Mesenchymal stem cell (in vitro differentiated cells and primary cell): ENCODE data around the gene METTL8.

ENCODE experiments used
- DNase-seq: peaks from one replicate; pipeline ENCODE4 v3.0.0-alpha.2; 2013
- H2AFZ ChIP-seq: one replicate; pipeline ENCODE4 v1.6.1; 2013; ENCODE audit warnings: low read depth, mild to moderate bottlenecking, control low read depth, inconsistent platforms, low read length, moderate library complexity
- H2AK5ac ChIP-seq: 2 replicates; pipeline ENCODE4 v1.6.1; 2013; ENCODE audit warnings: low read length, moderate library complexity, mild to moderate bottlenecking, inconsistent platforms; ENCODE audit not compliant: severe bottlenecking
- H2BK120ac ChIP-seq: one replicate; pipeline ENCODE4 v1.6.1; 2013; ENCODE audit warnings: low read depth, mild to moderate bottlenecking, inconsistent platforms, low read length, moderate library complexity
- H2BK12ac ChIP-seq, 2 experiments: one replicate each; pipeline ENCODE4 v1.6.1; 2013; ENCODE audit warnings: inconsistent platforms in 2 of 2, low read length in 2 of 2, mild to moderate bottlenecking in 2 of 2, moderate library complexity in 2 of 2, control low read depth in 1 of 2
- H2BK15ac ChIP-seq: one replicate; pipeline ENCODE4 v1.6.1; 2013; ENCODE audit warnings: mild to moderate bottlenecking, low read depth, inconsistent platforms; ENCODE audit not compliant: poor library complexity, severe bottlenecking
- H2BK5ac ChIP-seq: 2 replicates; pipeline ENCODE4 v1.6.1; 2013; ENCODE audit warnings: low read depth, mild to moderate bottlenecking, low read length, control low read depth, inconsistent platforms; ENCODE audit not compliant: poor library complexity, severe bottlenecking
- H3K14ac ChIP-seq, 2 experiments: one replicate each; pipeline ENCODE4 v1.6.1; 2013; ENCODE audit warnings: inconsistent platforms in 2 of 2, low read length in 2 of 2, control low read depth in 1 of 2, mild to moderate bottlenecking in 1 of 2, moderate library complexity in 1 of 2
- H3K18ac ChIP-seq, 2 experiments: one replicate each; pipeline ENCODE4 v1.6.1; 2013; ENCODE audit warnings: inconsistent platforms in 2 of 2, low read length in 2 of 2, control low read depth in 1 of 2, low read depth in 1 of 2, mild to moderate bottlenecking in 1 of 2
- H3K23ac ChIP-seq, 2 experiments: one replicate each; pipeline ENCODE4 v1.6.1; 2013; ENCODE audit warnings: inconsistent platforms in 2 of 2, low read length in 2 of 2, mild to moderate bottlenecking in 2 of 2, moderate library complexity in 2 of 2, control low read depth in 1 of 2
- H3K27ac ChIP-seq: 2 replicates; pipeline ENCODE4 v1.5.1; 2013; ENCODE audit warnings: mild to moderate bottlenecking, moderate library complexity, low read length, control low read depth, inconsistent platforms; ENCODE audit not compliant: poor library complexity, severe bottlenecking
- H3K27me3 ChIP-seq, 2 experiments: 2 replicates each; pipeline versions ENCODE4 v1.6.1 to v1.7.0; 2013; ENCODE audit warnings: low read length in 2 of 2, mild to moderate bottlenecking in 2 of 2, moderate library complexity in 2 of 2, control low read depth in 1 of 2, inconsistent platforms in 1 of 2; ENCODE audit not compliant: control insufficient read depth in 1 of 2, insufficient read depth in 1 of 2
- H3K36me3 ChIP-seq, 2 experiments: 2 replicates each; pipeline versions ENCODE4 v1.6.1 to v1.7.0; 2013; ENCODE audit warnings: low read length in 2 of 2, control low read depth in 1 of 2, inconsistent platforms in 1 of 2, low read depth in 1 of 2, mild to moderate bottlenecking in 1 of 2; ENCODE audit not compliant: insufficient read depth in 2 of 2, control insufficient read depth in 1 of 2
- H3K4ac ChIP-seq, 2 experiments: one replicate each; pipeline ENCODE4 v1.6.1; 2013; ENCODE audit warnings: inconsistent platforms in 2 of 2, low read length in 2 of 2, mild to moderate bottlenecking in 2 of 2, moderate library complexity in 2 of 2, control low read depth in 1 of 2, low read depth in 1 of 2
- H3K4me1 ChIP-seq: 2 replicates; pipeline ENCODE4 v1.6.1; 2013; ENCODE audit warnings: low read depth, low read length, control low read depth; ENCODE audit not compliant: control insufficient read depth, insufficient read depth
- H3K4me2 ChIP-seq: 2 replicates; pipeline ENCODE4 v1.6.1; 2013; ENCODE audit warnings: low read length, mild to moderate bottlenecking, inconsistent platforms; ENCODE audit not compliant: poor library complexity, severe bottlenecking
- H3K4me3 ChIP-seq, 2 experiments: 2 replicates each; pipeline versions ENCODE4 v1.5.1 to v1.7.0; 2013; ENCODE audit warnings: low read length in 2 of 2, mild to moderate bottlenecking in 2 of 2, control low read depth in 1 of 2, low read depth in 1 of 2; ENCODE audit not compliant: insufficient read depth in 1 of 2
- H3K79me1 ChIP-seq: replicated peaks from 2 replicates; pipeline ENCODE4 v1.6.1; 2013; ENCODE audit warnings: mild to moderate bottlenecking, control low read depth, low read length, inconsistent platforms; ENCODE audit not compliant: poor library complexity, severe bottlenecking
- H3K9ac ChIP-seq: 2 replicates; pipeline ENCODE4 v1.7.0; 2013; ENCODE audit warnings: mild to moderate bottlenecking, low read length, moderate library complexity
- H3K9me3 ChIP-seq: 2 replicates; pipeline ENCODE4 v1.7.0; 2013; ENCODE audit warnings: mild to moderate bottlenecking, low read length; ENCODE audit not compliant: control insufficient read depth
- H4K8ac ChIP-seq: one replicate; pipeline ENCODE4 v1.6.1; 2013; ENCODE audit warnings: inconsistent platforms, mild to moderate bottlenecking, low read length, moderate library complexity
- H4K91ac ChIP-seq: one replicate; pipeline ENCODE4 v1.6.1; 2013; ENCODE audit warnings: mild to moderate bottlenecking, low read length, inconsistent platforms
- WGBS: methylation state at CpG from one replicate; pipeline ENCODE4 v1.1.7; 2013; ENCODE audit warnings: mixed read lengths; 5-methylcytosine and 5-hydroxymethylcytosine counted together

METTL8 gene

DNA sequence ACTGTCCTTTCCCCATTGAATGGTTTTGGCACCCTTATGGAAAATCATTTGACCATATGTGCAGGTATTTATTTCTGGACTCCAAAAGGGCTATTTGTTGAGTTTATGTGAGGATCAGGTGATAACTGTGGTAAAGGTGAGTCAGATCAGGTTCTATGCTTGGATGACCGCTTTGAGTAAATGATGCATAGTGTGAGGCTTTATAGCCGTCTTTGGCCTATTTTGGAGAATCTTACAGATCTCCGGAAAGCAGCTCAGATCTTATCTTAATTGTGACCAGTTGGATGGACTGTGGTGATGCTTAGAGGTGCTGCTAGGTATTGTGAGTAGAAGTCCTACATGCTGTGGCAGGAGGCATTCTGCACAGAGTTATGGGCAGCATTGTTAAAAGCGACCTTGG is 126.2 kb downstream of the METTL8 start:
- Histone ChIP-seq H2BK12ac (no peak overlapping the region), H3K14ac (no peak overlapping the region), H2BK120ac (no peak overlapping the region), H3K23ac (no peak overlapping the region), H4K8ac (no peak overlapping the region), H3K9ac (no peak overlapping the region), H2AFZ (no peak overlapping the region), H2BK5ac (no peak overlapping the region), H3K4me1 (peaks cover 1% of the 10 kb centered on the region), H3K4me3 (no peak overlapping the region), H3K27me3 (no peaks in the 10 kb centered on the region), H4K91ac (no peak overlapping the region), H3K27ac (no peak overlapping the region), H3K4me2 (no peak overlapping the region), H3K18ac (no peak overlapping the region), H3K4ac (no peak overlapping the region), H3K36me3 (peaks cover 0 to 3% of the 10 kb centered on the region in 2 experiments), H3K9me3 (peaks cover 11% of the 10 kb centered on the region), H3K79me1 (no peaks in the 10 kb centered on the region), H2BK15ac (no peak overlapping the region), H2AK5ac (no peak overlapping the region)
- WGBS = 98% methylated on average over 4 of the region's 4 CpGs
- no peak for DNase-seq

GRCh38 chr2:171297956-171298355 is 135.8 kb downstream of the METTL8 start:
- no peaks in the 10 kb centered on the region for H3K9me3 ChIP-seq
- no peak overlapping the region for H4K8ac ChIP-seq
- no peak overlapping the region for H2AK5ac ChIP-seq
- peaks cover 4% of the 10 kb centered on the region for H3K4me1 ChIP-seq
- H3K79me1 ChIP-seq = no peaks in the 10 kb centered on the region
- H3K27me3 ChIP-seq = no peaks in the 10 kb centered on the region
- H3K27ac ChIP-seq = peak overlapping the region; percentile 43
- no peak overlapping the region for H3K23ac ChIP-seq
- H3K9ac ChIP-seq = no peak overlapping the region
- H2BK15ac ChIP-seq = no peak overlapping the region
- peak overlapping the region; percentile 45 for H3K4me2 ChIP-seq
- H4K91ac ChIP-seq = no peak overlapping the region
- no peak overlapping the region for H2AFZ ChIP-seq
- H3K14ac ChIP-seq = no peak overlapping the region
- no peaks in the 10 kb centered on the region for H3K36me3 ChIP-seq
- 98% methylated on average over 2 of the region's 2 CpGs for WGBS
- no peak overlapping the region for H2BK5ac ChIP-seq
- no peak overlapping the region for H3K18ac ChIP-seq
- no peak overlapping the region for H2BK12ac ChIP-seq
- H3K4ac ChIP-seq = no peak overlapping the region
- DNase-seq = no peak
- H3K4me3 ChIP-seq = no peak overlapping the region
- no peak overlapping the region for H2BK120ac ChIP-seq

GRCh38 chr2:171294608-171295007 is 139.2 kb downstream of the METTL8 start:
- no peak overlapping the region for H2BK12ac ChIP-seq
- H3K27ac ChIP-seq = no peak overlapping the region
- peaks cover 3% of the 10 kb centered on the region for H3K4me1 ChIP-seq
- no peaks in the 10 kb centered on the region for H3K79me1 ChIP-seq
- no peak overlapping the region for H4K8ac ChIP-seq
- H3K9ac ChIP-seq = no peak overlapping the region
- no peaks in the 10 kb centered on the region for H3K36me3 ChIP-seq
- H3K18ac ChIP-seq = no peak overlapping the region
- H4K91ac ChIP-seq = no peak overlapping the region
- H3K23ac ChIP-seq = no peak overlapping the region
- no peak overlapping the region for H3K14ac ChIP-seq
- H3K4me2 ChIP-seq = no peak overlapping the region
- no peak overlapping the region for H3K4ac ChIP-seq
- H2BK120ac ChIP-seq = no peak overlapping the region
- 80% methylated on average over 5 of the region's 5 CpGs for WGBS
- no peak for DNase-seq
- H2BK5ac ChIP-seq = no peak overlapping the region
- H2AFZ ChIP-seq = no peak overlapping the region
- H3K27me3 ChIP-seq = no peaks in the 10 kb centered on the region
- H2BK15ac ChIP-seq = no peak overlapping the region
- H3K9me3 ChIP-seq = no peaks in the 10 kb centered on the region
- H2AK5ac ChIP-seq = no peak overlapping the region
- H3K4me3 ChIP-seq = no peak overlapping the region

- H3K27ac ChIP-seq = no peak overlapping the region
- no peak overlapping the region for H3K14ac ChIP-seq
- no peak overlapping the region for H2AFZ ChIP-seq
- H3K36me3 ChIP-seq = no peaks in the 10 kb centered on the region
- no peak overlapping the region for H3K9ac ChIP-seq
- no peaks in the 10 kb centered on the region for H3K27me3 ChIP-seq
- no peak overlapping the region for H2AK5ac ChIP-seq
- H2BK12ac ChIP-seq = no peak overlapping the region
- H2BK5ac ChIP-seq = no peak overlapping the region
- H3K4me3 ChIP-seq = no peak overlapping the region
- no peak overlapping the region for H2BK15ac ChIP-seq
- no peak overlapping the region for H3K23ac ChIP-seq
- WGBS = 100% methylated on average over 2 of the region's 5 CpGs
- DNase-seq = no peak
- no peaks in the 10 kb centered on the region for H3K9me3 ChIP-seq
- H3K4ac ChIP-seq = no peak overlapping the region
- H3K18ac ChIP-seq = no peak overlapping the region
- H4K91ac ChIP-seq = no peak overlapping the region
- H2BK120ac ChIP-seq = no peak overlapping the region
- no peak overlapping the region for H3K4me2 ChIP-seq
- H3K79me1 ChIP-seq = no peaks in the 10 kb centered on the region
- H3K4me1 ChIP-seq = peaks cover 3% of the 10 kb centered on the region
- no peak overlapping the region for H4K8ac ChIP-seq
Measured at GRCh38 chr2:171293661-171294060, 140.1 kb downstream of the METTL8 start.
